ENCODE measurements around the gene MYO15A. TPM values are rescaled to one million over a fixed set of nuclear protein-coding genes. Genes with fewer than 3 reads are reported as not detected.
A peak's percentile ranks its signal among the peaks of the same experiment; 100 is the strongest.

MYO15A gene, protein sequence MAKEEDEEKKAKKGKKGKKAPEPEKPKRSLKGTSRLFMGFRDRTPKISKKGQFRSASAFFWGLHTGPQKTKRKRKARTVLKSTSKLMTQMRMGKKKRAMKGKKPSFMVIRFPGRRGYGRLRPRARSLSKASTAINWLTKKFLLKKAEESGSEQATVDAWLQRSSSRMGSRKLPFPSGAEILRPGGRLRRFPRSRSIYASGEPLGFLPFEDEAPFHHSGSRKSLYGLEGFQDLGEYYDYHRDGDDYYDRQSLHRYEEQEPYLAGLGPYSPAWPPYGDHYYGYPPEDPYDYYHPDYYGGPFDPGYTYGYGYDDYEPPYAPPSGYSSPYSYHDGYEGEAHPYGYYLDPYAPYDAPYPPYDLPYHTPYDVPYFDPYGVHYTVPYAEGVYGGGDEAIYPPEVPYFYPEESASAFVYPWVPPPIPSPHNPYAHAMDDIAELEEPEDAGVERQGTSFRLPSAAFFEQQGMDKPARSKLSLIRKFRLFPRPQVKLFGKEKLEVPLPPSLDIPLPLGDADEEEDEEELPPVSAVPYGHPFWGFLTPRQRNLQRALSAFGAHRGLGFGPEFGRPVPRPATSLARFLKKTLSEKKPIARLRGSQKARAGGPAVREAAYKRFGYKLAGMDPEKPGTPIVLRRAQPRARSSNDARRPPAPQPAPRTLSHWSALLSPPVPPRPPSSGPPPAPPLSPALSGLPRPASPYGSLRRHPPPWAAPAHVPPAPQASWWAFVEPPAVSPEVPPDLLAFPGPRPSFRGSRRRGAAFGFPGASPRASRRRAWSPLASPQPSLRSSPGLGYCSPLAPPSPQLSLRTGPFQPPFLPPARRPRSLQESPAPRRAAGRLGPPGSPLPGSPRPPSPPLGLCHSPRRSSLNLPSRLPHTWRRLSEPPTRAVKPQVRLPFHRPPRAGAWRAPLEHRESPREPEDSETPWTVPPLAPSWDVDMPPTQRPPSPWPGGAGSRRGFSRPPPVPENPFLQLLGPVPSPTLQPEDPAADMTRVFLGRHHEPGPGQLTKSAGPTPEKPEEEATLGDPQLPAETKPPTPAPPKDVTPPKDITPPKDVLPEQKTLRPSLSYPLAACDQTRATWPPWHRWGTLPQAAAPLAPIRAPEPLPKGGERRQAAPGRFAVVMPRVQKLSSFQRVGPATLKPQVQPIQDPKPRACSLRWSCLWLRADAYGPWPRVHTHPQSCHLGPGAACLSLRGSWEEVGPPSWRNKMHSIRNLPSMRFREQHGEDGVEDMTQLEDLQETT (N-terminal part only)
- 0.52 and 1.4 TPM in 2 replicates for total RNA-seq (2014; rRNA removed; shearing (Covaris generic))

DNA sequence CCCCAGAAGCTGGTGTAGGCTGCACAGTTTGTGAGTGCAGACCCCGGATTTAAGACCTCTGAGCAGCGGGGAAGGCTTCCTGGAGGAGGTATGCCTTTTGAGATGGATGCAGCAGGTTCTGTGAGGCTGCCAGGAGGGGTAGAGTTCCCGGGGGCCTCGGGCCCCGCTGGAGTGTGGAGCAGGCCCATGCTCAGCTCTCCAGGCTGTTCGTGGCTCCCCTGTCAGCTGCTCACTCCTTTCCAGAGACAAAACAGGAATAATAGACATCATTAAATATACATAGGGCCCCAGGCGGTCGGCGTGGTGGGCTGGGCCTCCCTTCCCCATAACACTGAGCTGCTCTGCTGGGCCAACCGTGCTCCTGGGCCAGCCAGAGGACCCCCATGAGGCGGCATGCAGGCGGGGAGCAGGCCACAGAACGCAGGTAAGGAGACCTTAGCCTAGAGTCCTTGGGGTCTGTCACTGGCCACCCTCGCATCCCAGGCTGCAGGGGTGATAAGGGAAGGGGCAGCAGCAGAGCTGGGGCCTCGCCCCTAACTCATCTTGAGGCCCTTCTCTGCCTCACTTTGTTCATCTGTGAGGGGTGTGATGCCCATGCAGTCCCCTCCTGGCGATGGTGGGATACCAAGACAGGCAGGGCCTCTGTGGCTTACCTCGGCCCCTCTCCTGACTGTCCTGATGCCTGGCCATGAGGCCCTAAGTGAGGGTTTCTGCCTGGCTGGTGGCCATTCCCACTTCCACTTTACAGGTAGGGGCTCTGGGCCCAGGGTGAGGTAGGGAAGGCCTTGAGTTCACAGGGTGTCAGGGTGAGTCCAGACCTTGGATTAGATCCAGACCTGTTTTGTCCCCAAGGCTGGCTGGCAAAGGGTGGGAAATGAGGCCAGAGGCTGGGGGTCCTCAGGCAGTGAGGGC is at the start of gene MYO15A:
Gene MYO15A (plus strand): TSS at position 356 of the 912 bp plus-strand sequence. CDS start 10,045 bp downstream, outside the sequence.
- no peak for DNase-seq
- peaks cover 11% of the 10 kb centered on the region for H3K36me3 ChIP-seq (replicated peaks; ENCODE audit: control insufficient read depth, insufficient read depth, low read length)
- no peak within 1 kb of the TSS for H3K4me3 ChIP-seq (ENCODE audit: insufficient read depth, low read depth, low read length)
- no peaks in the 10 kb centered on the region for H3K27me3 ChIP-seq (ENCODE audit: control insufficient read depth, insufficient read depth, low read length)

DNA sequence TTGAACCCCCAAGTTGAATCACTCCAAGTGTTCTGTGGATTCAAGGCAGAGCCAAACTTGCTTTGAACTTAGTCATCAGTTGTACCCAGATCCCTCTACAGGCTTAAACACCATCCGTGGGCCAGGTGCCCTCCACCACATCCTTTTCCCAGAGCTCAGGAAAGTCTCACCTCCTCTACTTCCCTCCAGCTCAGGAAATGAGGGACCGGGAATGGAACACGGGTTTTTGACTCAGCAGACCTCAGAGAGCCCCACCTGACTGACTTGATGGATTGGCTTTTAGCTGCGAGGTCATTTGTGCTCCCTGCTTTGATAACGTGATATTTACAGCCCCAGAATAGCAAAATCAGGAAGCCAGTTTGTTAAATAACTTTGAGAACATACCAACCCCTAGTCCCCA is 49.3 kb upstream of the MYO15A start:
- Histone ChIP-seq H3K36me3 (replicated peaks; ENCODE audit: control insufficient read depth, insufficient read depth, low read length) (peaks cover 8% of the 10 kb centered on the region), H3K27me3 (ENCODE audit: control insufficient read depth, insufficient read depth, low read length) (no peaks in the 10 kb centered on the region), H3K4me3 (ENCODE audit: insufficient read depth, low read depth, low read length) (no peak overlapping the region)
- no peak for DNase-seq

DNA sequence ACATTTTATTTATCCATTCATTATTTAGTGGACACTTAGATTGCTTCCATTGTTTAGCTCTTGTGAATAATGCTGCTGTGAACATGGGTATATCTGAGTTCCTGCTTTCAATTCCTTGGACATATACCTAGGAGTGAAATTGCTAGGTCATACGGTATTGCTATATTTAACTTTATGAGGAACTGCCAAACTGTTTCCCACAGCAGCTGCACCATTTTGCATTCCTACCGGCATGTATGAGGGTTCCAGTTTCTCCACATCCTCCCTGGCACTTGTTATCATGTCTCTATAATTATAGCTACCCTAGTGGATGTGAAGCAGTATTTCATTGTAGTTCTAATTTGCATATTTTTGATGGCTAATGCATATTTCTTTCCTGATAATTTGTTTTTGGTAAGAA is 44.5 kb upstream of the MYO15A start:
- no peak for DNase-seq
- peaks cover 8% of the 10 kb centered on the region for H3K36me3 ChIP-seq (replicated peaks; ENCODE audit: control insufficient read depth, insufficient read depth, low read length)
- H3K4me3 ChIP-seq (ENCODE audit: insufficient read depth, low read depth, low read length): no peak overlapping the region
- no peaks in the 10 kb centered on the region for H3K27me3 ChIP-seq (ENCODE audit: control insufficient read depth, insufficient read depth, low read length)

DNA sequence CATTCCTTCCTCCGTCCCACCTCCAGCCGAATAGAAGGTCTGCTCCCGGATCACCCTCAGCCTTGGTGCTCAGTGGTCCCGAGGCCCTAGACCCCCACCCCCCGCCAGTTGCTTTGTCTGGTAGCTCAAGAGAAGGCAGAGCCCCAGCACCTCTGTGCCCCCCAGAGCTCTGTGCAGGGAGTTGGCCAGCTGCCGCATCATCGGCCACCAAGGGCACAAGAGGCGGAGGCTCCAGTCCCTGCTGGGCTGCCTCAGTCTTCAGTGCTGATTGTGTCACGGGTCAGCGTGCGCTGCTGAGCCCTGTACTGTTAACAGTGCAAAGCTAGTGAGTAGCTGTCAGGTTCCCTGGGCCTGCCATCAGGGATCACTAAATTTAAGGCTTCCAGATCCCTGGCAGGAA is 43.0 kb upstream of the MYO15A start:
- Histone ChIP-seq H3K27me3 (ENCODE audit: control insufficient read depth, insufficient read depth, low read length) (no peaks in the 10 kb centered on the region), H3K4me3 (ENCODE audit: insufficient read depth, low read depth, low read length) (no peak overlapping the region), H3K36me3 (replicated peaks; ENCODE audit: control insufficient read depth, insufficient read depth, low read length) (peaks cover 8% of the 10 kb centered on the region)
- DNase-seq: no peak

DNA sequence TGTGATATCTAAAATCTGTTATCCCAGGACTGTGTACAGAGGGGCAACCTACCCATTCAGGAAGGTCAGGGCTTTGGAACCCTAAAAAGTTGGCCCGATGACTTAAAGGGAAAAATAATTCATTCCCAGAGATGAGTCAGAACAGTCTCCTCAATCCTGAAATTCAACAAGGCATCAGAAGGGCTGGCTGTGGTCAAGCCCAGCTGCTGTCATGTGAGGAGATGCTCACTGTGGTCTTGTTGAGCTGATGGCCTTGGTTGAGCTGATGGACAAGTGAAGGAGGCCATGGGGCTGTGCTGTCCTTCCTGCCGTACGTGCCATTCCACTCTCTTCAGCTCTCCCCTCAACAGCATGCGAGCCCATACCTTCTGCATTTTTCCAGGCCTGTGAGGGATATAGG is 41.7 kb upstream of the MYO15A start:
- Histone ChIP-seq H3K4me3 (ENCODE audit: insufficient read depth, low read depth, low read length) (no peak overlapping the region), H3K27me3 (ENCODE audit: control insufficient read depth, insufficient read depth, low read length) (no peaks in the 10 kb centered on the region), H3K36me3 (replicated peaks; ENCODE audit: control insufficient read depth, insufficient read depth, low read length) (peaks cover 7% of the 10 kb centered on the region)
- no peak for DNase-seq

DNA sequence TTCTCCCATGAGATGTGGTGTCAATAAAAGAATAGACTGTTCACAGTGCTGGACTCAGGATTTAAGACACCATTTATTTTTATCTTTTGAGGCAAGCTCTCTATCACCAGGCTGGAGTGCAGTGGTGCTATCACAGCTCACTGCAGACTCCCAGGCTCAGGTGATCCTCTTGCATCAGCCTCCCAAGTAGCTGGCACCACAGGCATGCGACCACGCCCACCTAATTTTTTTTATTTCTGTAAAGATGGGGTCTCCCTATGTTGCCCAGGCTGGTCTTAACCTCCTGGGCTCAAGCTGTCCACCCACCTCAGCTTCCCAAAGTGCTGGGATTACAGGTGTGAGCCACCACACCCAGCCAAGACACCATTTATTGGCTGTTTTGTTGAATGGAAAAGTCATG is 39.5 kb upstream of the MYO15A start:
- Histone ChIP-seq H3K27me3 (ENCODE audit: control insufficient read depth, insufficient read depth, low read length) (no peaks in the 10 kb centered on the region), H3K4me3 (ENCODE audit: insufficient read depth, low read depth, low read length) (no peak overlapping the region), H3K36me3 (replicated peaks; ENCODE audit: control insufficient read depth, insufficient read depth, low read length) (peaks cover 5% of the 10 kb centered on the region)
- DNase-seq: no peak

DNA sequence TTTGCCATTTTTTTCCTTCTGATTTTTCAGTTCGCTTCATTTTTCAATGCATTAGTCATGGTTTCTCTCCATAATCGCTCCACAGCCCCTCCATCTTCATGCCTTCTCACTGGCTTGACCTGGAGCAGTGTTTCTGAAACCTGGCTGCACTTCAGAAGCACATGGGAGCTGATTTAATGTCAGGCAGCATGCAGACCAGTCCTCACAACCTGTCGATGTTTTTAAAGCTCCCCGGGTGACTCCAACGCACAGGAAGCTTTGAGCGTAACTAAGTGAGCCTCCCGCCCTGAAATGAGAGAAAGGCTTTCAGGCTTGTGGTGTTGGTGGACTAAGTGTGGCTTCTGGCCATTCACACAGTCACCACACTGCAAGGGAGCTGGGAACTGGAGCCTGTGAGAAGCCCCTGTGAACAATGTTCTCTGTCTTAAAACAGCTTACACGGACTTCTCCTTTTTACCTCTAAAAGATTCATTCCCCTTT is 37.7 kb upstream of the MYO15A start:
- Histone ChIP-seq H3K27me3 (ENCODE audit: control insufficient read depth, insufficient read depth, low read length) (no peaks in the 10 kb centered on the region), H3K4me3 (ENCODE audit: insufficient read depth, low read depth, low read length) (no peak overlapping the region), H3K36me3 (replicated peaks; ENCODE audit: control insufficient read depth, insufficient read depth, low read length) (no peaks in the 10 kb centered on the region)
- DNase-seq: peak; percentile 54

DNA sequence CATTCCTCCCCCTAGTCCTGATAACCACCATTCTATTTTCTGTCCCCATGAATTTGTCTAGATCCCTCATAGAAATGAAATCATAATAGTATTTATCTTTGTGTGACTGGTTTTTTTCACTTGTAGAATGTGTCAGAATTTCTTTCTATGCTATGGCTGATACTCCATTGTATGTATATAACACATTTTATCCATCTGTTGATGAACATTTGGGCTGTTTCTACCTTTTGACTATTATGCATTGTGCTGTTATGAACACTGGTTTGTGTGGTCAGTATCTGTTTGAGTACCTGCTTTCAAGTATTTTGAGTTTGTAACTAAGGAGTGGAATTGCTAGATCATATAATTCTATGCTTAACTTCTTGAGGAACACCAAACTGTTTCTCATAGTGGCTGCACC is 36.8 kb upstream of the MYO15A start:
- Histone ChIP-seq H3K4me3 (ENCODE audit: insufficient read depth, low read depth, low read length) (no peak overlapping the region), H3K27me3 (ENCODE audit: control insufficient read depth, insufficient read depth, low read length) (no peaks in the 10 kb centered on the region), H3K36me3 (replicated peaks; ENCODE audit: control insufficient read depth, insufficient read depth, low read length) (no peaks in the 10 kb centered on the region)
- no peak for DNase-seq

DNA sequence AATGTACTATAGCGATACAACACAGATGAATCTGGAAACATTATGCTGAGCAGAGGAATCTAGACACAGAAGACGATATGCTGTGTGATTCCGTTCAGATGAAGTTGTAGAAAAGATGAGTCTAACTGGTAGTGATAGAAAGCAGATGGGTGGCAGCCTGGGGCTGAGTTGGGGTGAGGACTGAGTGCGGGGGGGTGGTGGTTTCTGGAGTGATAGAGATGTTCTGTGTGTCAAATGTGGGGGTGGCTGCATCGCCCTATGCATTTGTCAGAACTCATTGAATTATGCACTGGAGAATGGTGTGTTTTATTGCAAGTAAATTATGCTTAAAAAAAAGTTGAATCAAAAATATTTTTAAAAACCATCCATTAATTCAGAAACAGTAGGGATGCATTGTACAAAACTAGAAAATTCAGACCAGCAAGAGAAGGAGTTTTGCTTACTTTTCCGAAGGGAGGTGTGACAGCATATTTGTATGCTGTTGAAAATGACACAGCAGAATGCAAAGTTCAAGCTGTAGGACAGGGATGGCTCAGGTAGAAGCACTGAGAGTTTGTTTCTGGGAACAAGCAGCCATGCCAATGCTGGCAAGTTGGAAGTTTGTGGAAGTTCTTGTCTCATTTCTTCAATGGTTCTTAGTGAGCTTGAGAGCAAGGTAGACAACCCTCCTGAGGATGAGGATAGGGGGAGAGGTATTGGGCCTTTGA is 33.8 kb upstream of the MYO15A start:
- Histone ChIP-seq H3K27me3 (ENCODE audit: control insufficient read depth, insufficient read depth, low read length) (no peaks in the 10 kb centered on the region), H3K36me3 (replicated peaks; ENCODE audit: control insufficient read depth, insufficient read depth, low read length) (no peaks in the 10 kb centered on the region), H3K4me3 (ENCODE audit: insufficient read depth, low read depth, low read length) (no peak overlapping the region)
- DNase-seq: no peak

DNA sequence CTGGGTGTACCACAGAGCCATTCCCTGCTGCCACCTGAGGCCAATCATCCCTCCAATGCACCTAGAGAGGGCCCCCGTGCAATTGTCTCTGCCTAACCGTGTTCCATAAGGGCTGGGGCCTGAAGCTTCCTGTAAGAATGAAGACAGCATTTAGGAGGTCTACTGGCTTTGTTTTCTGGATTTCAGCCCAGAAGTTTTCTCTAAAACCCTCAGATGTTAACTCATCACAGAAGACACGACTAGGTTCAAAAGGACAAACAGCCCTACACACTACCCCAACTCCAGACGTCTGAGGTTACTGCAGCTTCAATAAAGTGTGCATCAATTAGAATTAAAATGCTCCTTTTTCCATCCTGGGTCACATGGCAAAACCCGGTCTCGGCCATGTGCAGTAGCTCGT is 31.6 kb upstream of the MYO15A start:
- Histone ChIP-seq H3K27me3 (ENCODE audit: control insufficient read depth, insufficient read depth, low read length) (no peaks in the 10 kb centered on the region), H3K36me3 (replicated peaks; ENCODE audit: control insufficient read depth, insufficient read depth, low read length) (no peaks in the 10 kb centered on the region), H3K4me3 (ENCODE audit: insufficient read depth, low read depth, low read length) (no peak overlapping the region)
- DNase-seq: no peak

DNA sequence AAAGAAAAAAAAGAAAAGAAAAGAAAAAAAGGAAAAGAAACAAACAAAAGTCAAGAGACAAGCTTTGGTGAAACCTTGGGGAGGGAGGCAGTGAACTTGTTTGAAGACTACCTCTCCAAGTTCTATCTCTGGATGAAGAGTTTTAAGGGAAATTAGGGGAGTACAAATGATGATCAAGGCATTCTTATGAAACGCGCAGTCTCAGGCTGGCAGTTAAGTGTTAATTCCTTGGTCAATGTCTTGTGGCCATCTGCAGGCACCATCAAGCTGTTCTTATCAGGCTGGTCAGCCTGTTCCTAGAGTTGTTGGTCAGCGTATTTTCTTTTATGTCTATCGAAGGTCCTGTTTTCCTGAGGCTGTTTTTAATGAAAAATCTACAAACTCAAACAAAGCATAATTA is 29.0 kb upstream of the MYO15A start:
- DNase-seq: no peak
- Histone ChIP-seq H3K27me3 (ENCODE audit: control insufficient read depth, insufficient read depth, low read length) (no peaks in the 10 kb centered on the region), H3K4me3 (ENCODE audit: insufficient read depth, low read depth, low read length) (no peak overlapping the region), H3K36me3 (replicated peaks; ENCODE audit: control insufficient read depth, insufficient read depth, low read length) (no peaks in the 10 kb centered on the region)

DNA sequence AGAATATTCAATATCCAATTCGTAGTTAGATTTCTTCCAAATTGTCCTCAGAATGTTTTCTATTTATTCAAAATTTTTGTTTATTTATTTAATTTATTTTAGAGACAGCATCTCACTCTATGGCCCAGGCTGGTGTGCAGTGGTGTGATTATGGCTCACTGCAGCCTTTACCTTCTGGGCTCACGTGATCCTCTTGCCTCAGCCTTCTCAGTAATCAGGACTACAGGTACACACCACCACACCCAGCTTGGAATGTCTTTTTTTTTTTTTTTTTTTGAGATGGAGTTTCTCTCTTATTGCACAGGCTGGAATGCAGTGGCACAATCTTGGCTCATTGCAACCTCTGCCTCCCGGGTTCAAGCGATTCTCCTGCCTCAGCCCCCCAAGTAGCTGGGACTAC is 24.3 kb upstream of the MYO15A start:
- Histone ChIP-seq H3K4me3 (ENCODE audit: insufficient read depth, low read depth, low read length) (no peak overlapping the region), H3K27me3 (ENCODE audit: control insufficient read depth, insufficient read depth, low read length) (no peaks in the 10 kb centered on the region), H3K36me3 (replicated peaks; ENCODE audit: control insufficient read depth, insufficient read depth, low read length) (no peaks in the 10 kb centered on the region)
- DNase-seq: no peak
